T-helper 9 cell (primary cell): ENCODE results near the gene PRADC1.
A peak's percentile ranks its signal among the peaks of the same experiment; 100 is the strongest.
"Not testable (repeated sequence)": the region's sequence is repeated elsewhere in the genome, so short reads cannot be mapped to it uniquely, and the experiment has no call there.

Experiments
- DNase-seq: peaks from one replicate; pipeline ENCODE4 v3.0.0-alpha.2; 2020
- total RNA-seq, 2 donors: gene quantifications; one replicate each; lab custom pipeline; 2026; lab: John Stamatoyannopoulos, UW

The PRADC1 gene
- total RNA-seq: 1.4 to 8.3 reads per million in 2 donors

DNA sequence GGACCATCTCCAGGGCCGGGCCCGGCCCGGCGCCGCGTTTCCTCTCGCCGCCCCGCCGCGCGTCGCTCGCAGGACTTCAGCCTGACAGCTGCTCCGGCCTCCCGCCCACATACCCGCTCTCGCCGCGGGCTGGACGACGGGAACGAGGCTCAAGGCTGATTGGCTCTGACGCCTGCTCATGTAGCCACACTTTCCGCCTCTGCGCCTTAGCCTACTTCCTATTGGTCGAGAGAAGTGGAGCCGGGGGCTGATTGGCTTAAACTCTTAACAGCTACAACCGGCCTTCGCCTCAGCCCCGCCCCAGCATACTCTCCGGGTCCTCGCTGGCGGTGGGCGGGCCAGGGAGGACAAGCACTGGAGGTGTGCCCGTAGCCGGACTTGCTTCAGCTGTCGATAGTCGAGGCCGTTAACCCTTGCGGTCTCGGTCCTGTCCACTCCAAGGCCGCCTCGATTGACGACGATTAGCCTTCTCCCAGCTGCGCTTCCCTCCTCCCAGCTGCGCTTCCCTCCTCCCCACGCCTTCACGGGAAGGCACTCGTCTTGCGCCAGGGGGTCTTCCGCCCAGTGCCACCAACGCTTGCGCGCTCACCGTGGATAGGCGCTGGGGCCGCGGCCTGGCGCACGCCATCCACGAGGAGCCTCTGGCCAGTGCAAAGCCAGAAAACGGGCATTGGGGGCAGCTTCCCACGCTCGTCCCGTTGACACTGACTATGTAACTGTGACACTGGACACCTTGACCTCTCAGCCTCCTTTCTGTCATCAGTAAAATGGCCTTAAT lies at the start of gene PRADC1:
Gene PRADC1, minus strand, starts transcription at position 86 of the 778 bp plus-strand sequence. Its CDS starts 79 bp downstream, at position 7.
- peak; percentile 90 for DNase-seq

DNA sequence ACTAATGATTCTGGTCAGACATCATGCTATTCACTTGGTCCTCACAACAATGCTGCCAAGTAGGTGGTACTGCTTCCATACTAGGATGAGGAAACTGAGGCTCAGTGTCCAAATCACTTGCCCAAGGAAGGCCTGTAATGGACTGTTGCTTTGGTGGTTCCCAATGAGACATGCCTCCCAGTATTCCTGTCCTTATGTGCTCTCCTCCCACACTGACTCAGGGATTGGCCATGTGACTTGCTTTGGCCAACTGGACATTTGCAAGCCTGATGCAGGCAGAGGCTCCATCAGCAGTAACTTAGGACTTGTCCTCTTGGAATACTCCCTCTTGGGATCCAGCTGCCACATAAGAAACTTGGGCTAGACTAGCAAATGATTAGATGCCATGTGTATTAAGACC lies 48.2 kb upstream of the PRADC1 start:
- no peak for DNase-seq

DNA sequence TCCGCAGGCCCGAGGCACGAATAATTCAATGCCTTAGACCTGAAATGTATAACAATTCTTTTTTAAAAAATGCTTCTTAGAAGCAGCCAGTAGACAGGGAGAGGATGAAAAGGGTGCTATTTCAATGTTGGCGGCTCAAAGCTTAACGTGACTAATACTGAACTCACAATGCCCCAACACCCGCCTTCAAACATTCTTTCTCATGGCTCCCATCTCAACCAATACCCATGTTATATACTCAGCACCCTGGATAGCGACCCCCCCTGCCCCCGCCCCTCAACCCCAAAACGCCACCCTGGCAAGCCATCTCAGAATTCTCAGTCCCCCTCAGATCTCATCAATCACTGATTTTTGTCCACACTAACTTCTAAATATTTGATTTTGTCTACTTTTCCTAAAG lies 46.8 kb upstream of the PRADC1 start:
- no peak for DNase-seq

DNA sequence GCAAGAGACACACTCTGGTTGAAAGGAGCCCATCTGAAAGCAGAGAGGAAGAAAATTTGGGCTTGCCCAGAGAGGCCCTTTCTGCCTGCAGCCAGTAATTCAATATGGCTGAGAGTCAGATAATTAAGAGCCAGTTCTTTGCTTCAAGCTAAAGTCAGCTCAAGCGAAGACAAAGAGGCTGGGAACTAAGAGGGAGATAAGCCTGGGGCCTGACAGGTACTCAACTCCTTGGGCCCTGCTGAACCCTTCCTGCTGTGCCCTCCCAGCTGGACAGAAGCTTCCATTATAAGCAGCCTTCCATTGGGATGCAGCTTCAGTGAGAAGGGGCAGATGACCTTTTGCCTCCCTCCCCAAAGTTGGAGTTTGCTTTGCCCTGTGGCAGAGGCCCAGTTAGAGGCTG lies 39.2 kb upstream of the PRADC1 start:
- no peak for DNase-seq

DNA sequence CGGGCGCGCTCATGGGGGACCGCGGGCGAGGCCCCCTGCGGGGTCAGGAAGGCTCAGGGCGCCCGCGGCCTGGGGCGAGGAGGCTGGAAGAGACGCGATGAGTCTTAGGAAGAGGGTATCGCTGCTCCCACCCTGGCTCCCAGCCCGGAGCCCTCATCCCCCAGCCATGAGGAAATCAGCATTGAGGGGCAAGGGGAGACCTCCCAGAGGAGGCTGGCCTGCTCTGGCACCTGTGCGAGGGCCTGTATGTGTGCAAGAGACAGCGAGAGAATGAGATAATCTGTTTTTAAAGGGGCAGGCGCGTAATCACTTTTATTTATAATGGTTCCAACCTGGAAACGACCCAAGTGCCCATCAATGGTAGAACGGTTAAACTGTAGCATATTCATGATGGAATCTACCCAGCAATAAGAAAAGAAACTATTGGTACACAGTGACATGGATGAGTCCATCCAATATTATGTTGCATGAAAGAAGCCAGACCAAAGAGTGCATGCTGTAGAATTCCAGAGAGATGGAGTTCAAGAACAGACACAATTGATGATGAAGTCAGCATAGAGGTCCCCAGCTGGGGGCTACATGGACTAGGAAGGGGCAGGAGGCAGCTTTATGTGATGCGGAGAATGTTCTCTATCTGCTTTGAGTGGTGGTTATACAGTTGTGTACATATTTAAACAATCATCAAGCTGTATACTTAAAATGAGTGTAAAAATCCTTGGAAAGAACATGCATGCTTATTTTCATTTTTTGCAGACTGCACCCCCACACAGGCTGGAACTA lies 36.8 kb upstream of the PRADC1 start:
- no peak for DNase-seq

DNA sequence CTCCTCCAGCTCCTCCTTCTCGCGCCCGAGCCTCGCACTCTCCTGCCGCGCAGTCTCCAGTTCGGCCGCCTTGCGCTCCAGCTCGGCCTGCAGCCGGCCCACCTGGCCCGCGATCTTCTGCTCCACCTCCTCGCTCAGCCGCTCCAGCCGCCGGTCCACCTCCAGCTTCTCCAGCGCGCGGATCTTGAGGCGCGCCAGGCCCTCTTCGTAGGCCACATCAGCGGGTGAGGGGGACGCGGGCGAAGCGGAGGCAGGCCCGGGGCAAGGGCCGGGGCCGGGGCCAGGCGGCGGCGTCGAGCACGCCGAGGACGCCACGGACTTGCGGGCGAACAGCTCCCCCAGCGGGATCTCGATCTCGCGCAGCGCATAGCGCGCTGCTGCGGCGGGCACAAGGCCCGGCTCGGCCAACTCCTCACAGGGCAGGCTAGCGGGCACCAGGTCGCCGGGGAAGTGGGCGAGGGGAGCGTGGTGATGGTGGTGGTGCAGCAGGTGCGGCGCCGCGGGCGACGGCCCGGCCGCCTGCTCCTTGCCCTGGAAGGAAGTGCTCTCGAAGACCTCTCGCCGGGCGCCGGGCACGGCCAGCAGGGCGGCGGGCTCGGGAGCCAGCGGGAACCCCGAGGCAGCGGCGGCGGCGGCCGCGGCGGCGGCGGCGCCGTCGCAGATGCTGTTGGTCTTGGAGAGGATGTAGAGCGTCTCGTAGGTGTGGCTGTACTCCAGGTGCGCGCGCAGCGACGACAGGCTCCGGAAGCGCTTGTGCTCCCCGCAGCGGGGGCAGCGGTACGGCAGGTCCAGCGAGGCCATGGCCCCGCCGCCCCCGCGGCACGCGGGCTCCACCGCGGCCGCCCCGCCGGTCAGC lies 36.0 kb upstream of the PRADC1 start:
- DNase-seq: peak; percentile 53

DNA sequence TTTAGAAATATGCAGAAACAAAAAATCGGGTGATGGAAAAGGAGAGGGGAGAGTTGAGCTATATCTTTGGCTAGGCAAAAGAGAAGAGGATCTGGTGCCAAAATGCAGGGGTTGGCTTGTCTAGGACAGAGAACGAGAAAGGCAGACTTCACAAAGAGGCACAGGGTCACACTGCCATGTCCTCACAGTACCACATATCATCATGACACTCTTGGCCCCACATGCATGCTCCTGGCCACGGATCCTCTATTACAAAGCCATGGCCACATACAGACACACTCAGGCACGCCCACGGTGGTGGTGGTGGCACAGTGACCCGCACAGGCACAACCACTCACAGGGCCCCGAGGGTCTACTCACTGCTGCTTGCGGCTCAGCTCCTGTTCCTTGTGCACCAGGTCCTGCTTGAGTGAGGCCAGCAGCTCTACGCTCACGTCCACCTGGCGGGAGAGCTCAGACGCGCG lies 35.4 kb upstream of the PRADC1 start:
- DNase-seq: no peak

DNA sequence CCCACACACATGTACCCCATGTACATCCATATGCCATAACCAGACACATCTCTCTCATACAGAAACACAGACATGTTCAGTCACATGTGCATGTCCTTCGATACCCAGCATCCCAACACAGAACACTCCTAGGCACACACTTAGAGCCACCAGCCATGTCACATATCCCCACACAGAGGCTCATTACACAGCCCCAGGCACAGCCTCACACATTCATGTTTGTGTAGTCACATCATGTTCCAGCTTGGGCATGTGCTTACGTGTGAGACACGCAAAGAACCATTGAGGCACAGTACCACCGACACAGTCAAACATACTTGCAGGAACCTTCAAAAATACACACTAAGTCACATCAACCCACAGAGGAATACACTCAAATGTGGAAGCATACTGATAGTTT lies 34.0 kb upstream of the PRADC1 start:
- DNase-seq: no peak

DNA sequence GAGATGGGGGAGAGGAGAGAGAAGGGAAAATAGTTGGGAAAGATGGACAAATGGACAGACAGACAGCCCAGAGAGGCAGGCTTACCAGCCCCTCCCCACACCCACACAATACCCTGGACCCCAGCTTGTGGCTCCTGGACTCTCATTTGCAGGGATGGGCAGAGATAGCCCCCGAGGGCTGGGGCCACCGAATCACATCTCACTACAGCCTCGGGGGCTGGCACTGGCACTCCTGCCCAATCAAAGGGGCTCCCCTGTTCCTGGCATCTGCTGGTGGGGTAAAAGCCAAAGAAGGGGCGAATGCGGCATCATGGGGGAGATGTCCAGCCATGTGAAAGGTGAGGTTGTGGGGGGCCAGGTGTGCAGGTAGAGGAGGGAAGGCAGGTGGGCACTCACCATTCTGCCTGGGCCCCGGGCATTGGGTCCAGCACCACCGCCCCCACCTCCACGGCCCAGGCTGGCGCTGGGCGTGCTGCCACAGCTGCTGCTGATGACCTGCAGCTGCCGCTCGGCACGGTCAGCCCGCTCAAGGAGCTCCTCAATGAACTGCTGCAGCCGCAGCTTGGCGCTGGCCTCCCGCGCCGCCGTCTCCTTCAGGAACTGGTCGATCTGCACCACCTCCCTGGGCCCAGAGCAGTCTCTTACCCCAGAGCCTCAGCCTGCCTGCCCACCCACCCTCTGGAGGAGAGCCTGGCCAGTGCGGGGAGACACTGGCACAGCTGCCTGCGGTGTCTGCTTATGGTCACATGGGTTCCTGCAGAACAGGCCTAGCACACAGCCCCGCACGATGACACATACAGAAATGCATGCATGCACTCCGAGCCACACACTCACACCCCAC lies 33.2 kb upstream of the PRADC1 start:
- no peak for DNase-seq

DNA sequence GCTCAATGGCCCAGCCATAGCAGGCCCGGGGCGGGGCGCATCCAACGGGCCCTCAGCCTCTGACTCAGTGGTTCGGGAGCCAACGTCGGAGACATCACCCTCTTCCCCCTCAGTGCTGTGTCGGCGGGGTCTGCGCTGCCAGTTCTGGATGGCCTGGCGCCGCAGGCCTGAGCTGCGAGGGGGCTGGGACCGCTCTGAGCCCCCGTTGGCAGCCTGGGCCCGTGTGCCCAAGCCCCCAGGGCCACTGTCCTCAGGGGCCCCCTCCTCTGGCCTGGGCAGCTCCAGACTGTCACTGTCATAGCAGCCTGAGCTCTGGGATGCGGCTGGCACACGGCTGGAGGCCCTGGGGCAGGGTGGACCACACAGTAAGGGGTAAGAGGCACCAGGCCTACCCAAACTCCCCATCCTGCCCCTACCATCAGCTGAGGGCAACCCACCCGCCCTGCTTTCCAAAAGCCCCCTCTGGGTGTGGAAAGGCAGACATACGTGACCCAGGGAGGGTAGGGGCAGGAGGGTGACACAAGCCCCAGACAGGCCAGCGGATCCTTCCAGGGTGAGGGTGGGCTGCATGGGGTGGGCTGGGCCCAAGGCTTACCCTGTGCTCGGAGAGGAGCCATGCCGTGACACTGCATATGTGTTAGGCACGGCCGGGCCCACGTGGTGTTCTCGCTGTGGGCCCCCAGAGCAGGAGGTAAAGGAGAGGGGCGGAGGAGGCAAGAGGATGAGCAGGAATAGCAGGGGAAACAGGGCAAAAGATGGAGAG lies 32.4 kb upstream of the PRADC1 start:
- no peak for DNase-seq

DNA sequence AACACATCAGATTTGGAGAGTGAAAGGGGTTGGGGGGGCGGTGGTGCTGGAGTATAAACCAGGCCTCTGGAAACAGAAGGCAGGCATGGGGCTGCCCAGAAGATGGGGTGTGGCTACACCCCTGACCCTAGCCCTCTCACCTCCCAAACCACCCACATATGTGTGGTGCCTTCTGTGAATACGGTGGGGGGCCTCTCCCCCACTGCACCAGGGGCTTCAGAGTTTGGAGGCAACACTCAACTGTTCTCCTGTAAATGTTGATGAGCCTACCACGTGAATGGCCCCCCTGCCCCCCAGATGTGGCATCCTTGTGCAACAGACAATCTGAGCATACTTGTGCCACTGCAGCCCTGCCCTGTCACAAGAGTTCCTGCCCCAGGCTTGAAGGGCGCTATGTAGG lies 31.7 kb upstream of the PRADC1 start:
- no peak for DNase-seq

DNA sequence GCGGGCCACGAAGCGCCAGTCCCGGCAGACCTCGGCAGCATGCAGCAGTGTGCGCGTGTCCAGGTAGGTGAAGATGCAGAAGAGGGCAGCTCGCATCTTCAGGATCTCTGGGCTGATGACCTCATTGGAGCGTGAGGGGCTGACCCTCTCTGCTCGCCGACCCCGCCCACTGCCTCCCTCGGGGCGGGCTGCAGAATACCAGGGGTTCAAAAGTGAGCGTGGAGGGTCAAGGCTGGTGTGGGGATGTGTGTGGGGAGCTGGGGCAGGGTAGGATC lies 31.2 kb upstream of the PRADC1 start:
- DNase-seq: no peak

DNA sequence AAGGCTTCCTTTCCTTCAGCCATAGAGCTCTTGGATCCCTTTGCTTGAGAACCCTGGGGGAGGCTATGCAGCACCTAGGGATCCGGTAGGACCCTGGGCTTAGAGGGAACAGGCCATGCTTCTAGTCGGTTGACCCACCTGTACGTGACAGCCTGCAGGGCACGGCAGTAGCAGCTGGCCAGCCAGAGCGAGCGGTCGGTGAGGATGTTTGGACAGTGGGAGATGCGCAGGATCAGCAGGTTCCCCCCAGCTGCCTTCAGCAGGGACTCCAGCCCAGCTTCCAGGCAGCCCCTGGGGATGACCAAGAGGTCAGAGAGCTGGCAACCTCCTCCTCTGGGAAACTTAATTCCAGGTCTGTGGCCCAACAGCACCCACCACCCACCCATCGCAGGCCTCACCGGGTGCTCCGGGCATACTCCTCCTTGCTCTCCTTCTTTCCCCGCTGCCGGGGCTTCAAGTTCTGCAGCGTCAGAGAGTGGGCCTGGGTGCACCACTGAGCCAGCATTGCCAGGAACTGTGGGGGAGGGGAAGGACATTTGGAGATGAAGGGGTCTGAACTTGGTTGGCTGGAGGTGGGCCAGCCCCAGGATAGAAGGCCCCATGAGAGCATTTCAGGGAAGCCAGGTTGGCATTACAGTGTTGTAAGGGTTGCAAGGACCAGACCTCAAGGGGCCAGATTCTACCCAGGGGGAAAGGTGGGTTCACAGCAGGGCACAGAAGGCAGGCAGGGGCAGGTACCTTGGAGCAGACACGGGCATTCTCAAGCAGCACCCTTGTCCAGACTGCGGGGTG lies 30.7 kb upstream of the PRADC1 start:
- DNase-seq: no peak

DNA sequence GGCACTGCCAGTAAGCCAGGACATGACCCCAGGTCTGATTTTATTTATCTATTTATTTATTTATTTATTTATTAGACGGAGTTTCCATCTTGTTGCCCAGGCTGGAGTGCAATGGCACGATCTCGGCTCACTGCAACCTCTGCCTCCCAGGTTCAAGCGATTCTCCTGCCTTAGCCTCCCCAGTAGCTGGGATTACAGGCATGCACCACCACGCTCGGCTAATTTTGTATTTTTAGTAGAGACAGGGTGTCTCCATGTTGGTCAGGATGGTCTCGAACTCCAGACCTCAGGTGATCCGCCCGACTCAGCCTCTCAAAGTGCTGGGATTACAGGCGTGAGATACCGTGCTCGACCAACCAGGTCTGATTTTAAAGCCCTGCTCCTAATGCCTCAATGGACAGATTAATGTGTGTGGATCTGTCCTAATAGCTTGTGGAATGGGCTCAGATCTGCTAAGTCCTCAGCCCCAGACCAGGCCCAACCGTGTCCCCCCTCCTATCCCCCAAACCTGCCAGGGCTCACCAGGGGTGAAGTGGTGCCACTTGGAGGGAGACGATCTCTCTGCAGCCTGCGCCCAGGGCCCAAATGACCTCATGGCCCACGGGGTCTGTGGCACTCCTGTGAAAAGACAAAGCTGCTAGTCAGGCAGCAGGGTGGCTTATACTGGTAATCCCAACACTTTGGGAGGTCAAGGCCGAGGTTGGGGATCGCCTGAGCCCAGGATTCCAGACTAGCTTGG lies 29.8 kb upstream of the PRADC1 start:
- not testable (repeated sequence) for DNase-seq

DNA sequence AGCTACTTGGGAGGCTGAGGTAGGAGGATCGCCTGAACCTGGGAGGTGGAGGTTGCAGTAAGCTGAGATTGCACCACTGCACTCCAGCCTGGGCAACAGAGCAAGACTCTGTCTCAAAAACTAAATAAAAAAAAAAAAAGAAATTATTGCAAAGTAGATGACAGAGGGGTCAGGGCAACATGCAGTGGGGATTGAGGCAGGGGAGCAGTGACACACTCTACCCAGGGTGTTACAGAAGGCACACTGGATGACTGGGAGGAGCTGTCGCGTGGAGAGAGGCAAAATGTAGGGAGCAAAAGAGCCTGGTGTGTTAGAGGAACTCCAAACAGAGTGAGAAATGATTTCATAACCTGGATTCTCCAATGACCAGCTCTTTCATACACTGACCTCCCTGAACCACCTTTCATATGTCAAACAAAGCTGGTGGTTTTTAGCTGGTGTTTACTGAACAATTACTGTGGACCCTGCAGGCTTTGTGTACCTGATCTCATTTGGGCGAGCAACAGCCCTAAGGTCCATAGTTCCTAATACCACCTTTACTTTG lies 29.1 kb upstream of the PRADC1 start:
- DNase-seq: no peak

DNA sequence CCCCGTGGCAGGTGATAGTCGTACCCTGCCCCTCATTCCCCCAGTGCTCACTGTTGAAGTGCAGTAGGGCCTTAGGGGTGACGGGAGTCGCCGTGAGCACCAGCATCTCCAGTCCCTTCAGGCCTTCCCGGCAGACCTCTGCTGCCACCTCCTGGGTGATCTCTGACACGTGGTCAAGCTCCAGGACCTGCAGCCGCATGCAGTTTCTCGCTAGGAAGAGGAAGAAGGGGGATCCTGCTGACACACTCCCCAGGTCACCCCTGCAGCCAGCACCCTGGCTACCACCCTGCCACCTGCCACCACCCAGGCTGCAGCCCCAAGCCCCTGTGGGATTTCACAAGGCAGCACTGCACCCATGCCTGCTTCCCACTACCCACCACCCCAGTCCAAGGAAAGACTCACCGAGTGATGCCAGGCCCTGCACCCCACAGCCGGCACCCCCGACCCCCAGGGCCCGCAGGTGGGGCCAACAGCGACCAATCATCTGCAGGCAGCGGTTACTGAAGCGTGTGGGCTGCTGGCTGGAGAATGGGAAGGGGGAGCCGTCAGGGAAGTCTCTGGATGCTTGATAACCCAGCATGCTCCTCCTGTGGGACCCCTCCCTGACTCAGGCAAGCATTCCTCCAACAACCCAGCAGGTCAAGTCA lies 27.4 kb upstream of the PRADC1 start:
- no peak for DNase-seq

DNA sequence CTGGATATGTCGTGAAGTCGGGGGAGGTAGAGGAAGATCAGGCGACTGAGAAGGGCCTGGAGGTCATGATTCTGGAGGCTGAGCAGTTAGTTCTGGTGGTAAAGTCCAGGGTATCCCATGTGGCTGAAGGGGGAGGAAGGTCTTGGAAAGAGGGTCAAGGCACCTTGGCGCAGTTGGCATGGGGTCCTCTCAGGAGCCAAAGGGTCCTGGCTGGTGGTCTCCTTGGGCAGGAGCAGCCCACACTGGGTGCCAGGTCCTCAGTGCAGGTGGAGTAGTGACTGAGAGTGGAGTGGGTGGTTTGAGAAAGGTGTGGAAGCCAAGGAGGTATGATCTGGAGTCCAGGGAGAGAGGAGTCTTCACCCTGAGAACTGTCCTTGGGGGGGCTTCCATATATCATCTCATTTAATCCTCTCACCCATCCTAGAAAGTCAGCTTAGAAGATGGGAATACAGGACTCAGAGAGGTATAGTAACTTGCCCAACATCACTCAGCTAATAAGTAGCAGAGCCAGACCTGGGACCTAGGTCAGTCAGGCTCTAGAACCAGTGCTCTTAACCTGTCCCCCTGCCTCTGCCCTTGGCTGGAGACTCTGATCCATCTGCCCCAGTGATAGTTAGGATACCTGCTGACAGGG lies 26.8 kb upstream of the PRADC1 start:
- no peak for DNase-seq

DNA sequence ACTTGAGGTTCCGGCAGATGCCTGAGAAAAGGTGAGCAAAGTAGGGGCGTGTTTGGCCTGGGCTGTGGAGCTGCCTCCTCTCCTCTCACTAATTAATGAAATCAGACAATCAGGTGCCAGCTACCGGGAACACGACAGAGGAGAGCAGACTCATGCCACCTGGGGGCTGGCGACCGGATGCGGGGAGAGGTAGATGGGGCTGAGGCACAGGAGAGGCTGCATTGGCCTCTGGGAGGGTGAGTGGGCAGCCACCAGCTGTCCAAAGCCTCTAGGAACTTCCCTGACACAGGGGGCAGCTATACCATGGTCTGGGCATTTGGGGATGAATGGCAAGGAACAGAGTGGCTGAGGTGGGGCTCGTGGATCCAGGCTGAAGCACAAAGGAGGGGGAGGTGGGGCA lies 26.2 kb upstream of the PRADC1 start:
- DNase-seq: no peak

DNA sequence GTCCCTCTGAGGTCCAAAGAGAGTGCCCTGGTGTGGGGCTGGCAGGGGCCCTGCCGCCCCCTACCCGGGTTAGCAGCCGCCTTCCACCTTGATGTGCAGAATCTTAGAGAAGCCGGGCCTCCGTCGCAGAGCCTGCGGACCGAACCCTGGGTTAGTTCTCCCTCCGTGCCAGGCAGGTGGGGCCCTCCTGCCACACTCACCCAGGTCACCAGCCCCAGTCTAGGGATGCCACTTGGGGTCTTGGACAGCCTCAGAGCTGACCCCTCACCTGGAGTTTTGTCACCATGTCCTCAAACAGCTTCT lies 25.8 kb upstream of the PRADC1 start:
- no peak for DNase-seq
